A549 (cell line): Measurements from ENCODE around the gene ACTR2.

Experiments
- CEBPB ChIP-seq, 2 experiments: fragments of >200 bp in 1 of 2; sonication (Bioruptor Twin) in 1 of 2; formaldehyde crosslinking in 1 of 2; IDR thresholded peaks; 2 replicates each; pipeline ENCODE4 v1.6.1; 2012 to 2016
- CTCF ChIP-seq: fragments of >200 bp; sonication (Bioruptor Twin); formaldehyde crosslinking; IDR thresholded peaks from 3 replicates; pipeline ENCODE4 v1.5.1; 2016
- EHF ChIP-seq: fragments of 250-450 bp; sonication (Bioruptor Pico); IDR thresholded peaks from 2 replicates; pipeline ENCODE4 v1.5.0; 2020; ENCODE audit warnings: mild to moderate bottlenecking
- EP300 ChIP-seq, 2 experiments: fragments of >200 bp; sonication (Bioruptor Twin); formaldehyde crosslinking; IDR thresholded peaks; 2 replicates in 1 of 2; 3 replicates in 1 of 2; pipeline ENCODE4 v1.6.1; 2016 to 2017
- FOSB ChIP-seq: fragments of 250-450 bp; sonication (Bioruptor Pico); IDR thresholded peaks from 2 replicates; pipeline ENCODE4 v1.5.0; 2020; ENCODE audit warnings: mild to moderate bottlenecking, moderate library complexity
- GATA3 ChIP-seq: IDR thresholded peaks from 2 replicates; pipeline ENCODE4 v1.6.1; 2012; ENCODE audit warnings: borderline replicate concordance
- JUNB ChIP-seq: fragments of >200 bp; sonication (Bioruptor Twin); formaldehyde crosslinking; IDR thresholded peaks from 2 replicates; pipeline ENCODE4 v1.6.1; 2016
- KDM1A ChIP-seq: fragments of 200-600 bp; sonication (generic); IDR thresholded peaks from 2 replicates; pipeline ENCODE4 v1.6.1; 2016; ENCODE audit warnings: low read depth, mild to moderate bottlenecking
- MAX ChIP-seq: IDR thresholded peaks from 2 replicates; pipeline ENCODE4 v1.6.1; 2012
- POLR2A ChIP-seq: IDR thresholded peaks from 2 replicates; pipeline ENCODE4 v1.6.1; 2012; ENCODE audit warnings: mild to moderate bottlenecking, low read length
- SMC3 ChIP-seq: fragments of >200 bp; sonication (Bioruptor Twin); formaldehyde crosslinking; IDR thresholded peaks from 3 replicates; pipeline ENCODE4 v1.6.1; 2018; ENCODE audit warnings: inconsistent platforms
- SREBF2 ChIP-seq: fragments of 450-650 bp; IDR thresholded peaks from 2 replicates; pipeline ENCODE4 v1.6.1; 2014; ENCODE audit warnings: mild to moderate bottlenecking, moderate library complexity
- ZSCAN20 ChIP-seq: fragments of 250-450 bp; sonication (Bioruptor Pico); IDR thresholded peaks from 2 replicates; pipeline ENCODE4 v1.8.0; 2022; ENCODE audit warnings: mild to moderate bottlenecking, moderate library complexity

GRCh38 chr2:65298089-65298488 is 70.5 kb downstream of the ACTR2 start:
- no peak for TF ChIP-seq EHF (CRISPR knock-in tag)
- no peak for TF ChIP-seq CTCF
- TF ChIP-seq KDM1A: no peak
- no peak for TF ChIP-seq GATA3
- TF ChIP-seq JUNB: no peak
- no peak for TF ChIP-seq ZSCAN20 (CRISPR knock-in tag)
- TF ChIP-seq EP300 (IDR thresholded peaks at IDR 0.05): no peak
- TF ChIP-seq FOSB (CRISPR knock-in tag): no peak
- TF ChIP-seq SMC3: no peak
- TF ChIP-seq MAX: no peak
- no peak for TF ChIP-seq CEBPB (IDR thresholded peaks at IDR 0.05)
- no peak for TF ChIP-seq POLR2A
- no peak for TF ChIP-seq SREBF2
